SJSA1 (cell line): Measurements from ENCODE around the gene AIF1. TPM values are rescaled to one million over a fixed set of nuclear protein-coding genes. Genes with fewer than 3 reads are reported as not detected.

Experiments used
- DNase-seq, 2 experiments: peaks; one replicate each; pipeline ENCODE4 v3.0.0-alpha.2; 2015 to 2020; ENCODE audit warnings: low spot score in 2 of 2, low read depth in 1 of 2
- H3K27ac ChIP-seq: fragments of 250-450 bp; sonication (Bioruptor Pico); 2 replicates; pipeline ENCODE4 v1.5.1; 2020; ENCODE audit warnings: mild to moderate bottlenecking, moderate library complexity
- H3K27me3 ChIP-seq: fragments of 250-450 bp; sonication (Bioruptor Pico); replicated peaks from 2 replicates; pipeline ENCODE4 v1.5.1; 2020; ENCODE audit warnings: mild to moderate bottlenecking, moderate library complexity
- H3K36me3 ChIP-seq: fragments of 250-450 bp; sonication (Bioruptor Pico); 2 replicates; pipeline ENCODE4 v1.5.1; 2020; ENCODE audit warnings: mild to moderate bottlenecking
- H3K4me1 ChIP-seq: fragments of 250-450 bp; sonication (Bioruptor Pico); replicated peaks from 2 replicates; pipeline ENCODE4 v1.6.1; 2021; ENCODE audit warnings: mild to moderate bottlenecking
- H3K4me3 ChIP-seq: fragments of 250-450 bp; sonication (Bioruptor Pico); 2 replicates; pipeline ENCODE4 v1.5.1; 2020; ENCODE audit warnings: mild to moderate bottlenecking
- H3K9me3 ChIP-seq: fragments of 250-450 bp; sonication (Bioruptor Pico); replicated peaks from 2 replicates; pipeline ENCODE4 v1.5.1; 2020; ENCODE audit warnings: mild to moderate bottlenecking
- total RNA-seq: library from RNA; depleted of rRNA; stranded (reverse); fragments of >200 nt; shearing (Covaris generic); gene quantifications from 2 replicates; pipeline ENCODE4 v1.2.3, GENCODE V29; 2014

AIF1 gene
- total RNA-seq, 1 experiment from 2014 or later: not detected

GRCh38 chr6:31620586-31621319, 5.7 kb downstream of the AIF1 start, which contains the start of gene PRRC2A:
Gene PRRC2A (plus strand): TSS chr6:31620715. CDS start chr6:31622790, 2,075 bp downstream.
- Histone ChIP-seq H3K4me1 (peaks cover 8% of the 10 kb centered on the region), H3K27me3 (no peaks in the 10 kb centered on the region), H3K9me3 (no peaks in the 10 kb centered on the region), H3K36me3 (peaks cover 51% of the 10 kb centered on the region), H3K4me3 (peak within 1 kb of the TSS; percentile 77), H3K27ac (peak within 1 kb of the TSS; percentile 98)
- DNase-seq: peak; percentile 82 to 85

GRCh38 chr6:31621320-31621939, 6.4 kb downstream of the AIF1 start:
- peak overlapping the region; percentile 77 for H3K4me3 ChIP-seq
- no peaks in the 10 kb centered on the region for H3K27me3 ChIP-seq
- H3K27ac ChIP-seq: peak overlapping the region; percentile 86
- peaks cover 58% of the 10 kb centered on the region for H3K36me3 ChIP-seq
- DNase-seq: no peak
- H3K9me3 ChIP-seq: no peaks in the 10 kb centered on the region
- H3K4me1 ChIP-seq: peaks cover 8% of the 10 kb centered on the region

GRCh38 chr6:31621991-31622390, 7.0 kb downstream of the AIF1 start:
- no peak overlapping the region for H3K27ac ChIP-seq
- H3K27me3 ChIP-seq: no peaks in the 10 kb centered on the region
- H3K4me1 ChIP-seq: peaks cover 8% of the 10 kb centered on the region
- H3K4me3 ChIP-seq: peak overlapping the region; percentile 77
- peaks cover 64% of the 10 kb centered on the region for H3K36me3 ChIP-seq
- DNase-seq: peak in 1 of 2 experiments; percentile 11
- H3K9me3 ChIP-seq: no peaks in the 10 kb centered on the region

- no peaks in the 10 kb centered on the region for H3K27me3 ChIP-seq
- H3K36me3 ChIP-seq: peaks cover 71% of the 10 kb centered on the region
- H3K4me3 ChIP-seq: no peak overlapping the region
- H3K4me1 ChIP-seq: peaks cover 8% of the 10 kb centered on the region
- no peaks in the 10 kb centered on the region for H3K9me3 ChIP-seq
- no peak overlapping the region for H3K27ac ChIP-seq
- no peak for DNase-seq
These were observed 7.7 kb downstream of the AIF1 start for GRCh38 chr6:31622684-31623091.

- Histone ChIP-seq H3K4me1 (peaks cover 8% of the 10 kb centered on the region), H3K27me3 (no peaks in the 10 kb centered on the region), H3K27ac (no peak overlapping the region), H3K36me3 (peaks cover 84% of the 10 kb centered on the region), H3K4me3 (no peak overlapping the region), H3K9me3 (no peaks in the 10 kb centered on the region)
- no peak for DNase-seq
These were observed 9.0 kb downstream of the AIF1 start for GRCh38 chr6:31624070-31624469.

- no peaks in the 10 kb centered on the region for H3K9me3 ChIP-seq
- H3K27me3 ChIP-seq: no peaks in the 10 kb centered on the region
- H3K27ac ChIP-seq: no peak overlapping the region
- DNase-seq: no peak
- peaks cover 99% of the 10 kb centered on the region for H3K36me3 ChIP-seq
- peaks cover 8% of the 10 kb centered on the region for H3K4me1 ChIP-seq
- no peak overlapping the region for H3K4me3 ChIP-seq
These were observed 11.9 kb downstream of the AIF1 start for GRCh38 chr6:31626952-31627351.

- Histone ChIP-seq H3K4me1 (peaks cover under 1% of the 10 kb centered on the region), H3K36me3 (peaks cover 99% of the 10 kb centered on the region), H3K27me3 (no peaks in the 10 kb centered on the region), H3K9me3 (no peaks in the 10 kb centered on the region), H3K4me3 (no peak overlapping the region), H3K27ac (no peak overlapping the region)
- no peak for DNase-seq
These were observed 12.8 kb downstream of the AIF1 start for GRCh38 chr6:31627690-31628287.

GRCh38 chr6:31629014-31629413, 14.0 kb downstream of the AIF1 start:
- no peak for DNase-seq
- Histone ChIP-seq H3K4me3 (no peak overlapping the region), H3K36me3 (peaks cover 99% of the 10 kb centered on the region), H3K4me1 (no peaks in the 10 kb centered on the region), H3K27ac (no peak overlapping the region), H3K27me3 (no peaks in the 10 kb centered on the region), H3K9me3 (no peaks in the 10 kb centered on the region)

- DNase-seq: no peak
- no peak overlapping the region for H3K27ac ChIP-seq
These were observed 15.3 kb downstream of the AIF1 start for GRCh38 chr6:31630177-31630934.

GRCh38 chr6:31631209-31631608, 16.2 kb downstream of the AIF1 start:
- DNase-seq: no peak
- no peaks in the 10 kb centered on the region for H3K27me3 ChIP-seq
- no peak overlapping the region for H3K4me3 ChIP-seq
- H3K27ac ChIP-seq: no peak overlapping the region
- peaks cover 99% of the 10 kb centered on the region for H3K36me3 ChIP-seq
- H3K9me3 ChIP-seq: no peaks in the 10 kb centered on the region
- H3K4me1 ChIP-seq: no peaks in the 10 kb centered on the region

More at GRCh38 chr6:31630177-31630934, 15.3 kb downstream of the AIF1 start:
- H3K4me3 ChIP-seq: no peak overlapping the region
- H3K4me1 ChIP-seq: no peaks in the 10 kb centered on the region
- H3K9me3 ChIP-seq: no peaks in the 10 kb centered on the region
- no peaks in the 10 kb centered on the region for H3K27me3 ChIP-seq
- peaks cover 99% of the 10 kb centered on the region for H3K36me3 ChIP-seq

GRCh38 chr6:31631681-31632278, 16.7 kb downstream of the AIF1 start:
- Histone ChIP-seq H3K4me3 (no peak overlapping the region), H3K9me3 (no peaks in the 10 kb centered on the region), H3K4me1 (no peaks in the 10 kb centered on the region), H3K27ac (no peak overlapping the region), H3K27me3 (no peaks in the 10 kb centered on the region), H3K36me3 (peaks cover 99% of the 10 kb centered on the region)
- DNase-seq: no peak

- no peak for DNase-seq
- H3K4me1 ChIP-seq: no peaks in the 10 kb centered on the region
- peaks cover 98% of the 10 kb centered on the region for H3K36me3 ChIP-seq
- H3K27me3 ChIP-seq: no peaks in the 10 kb centered on the region
- H3K9me3 ChIP-seq: no peaks in the 10 kb centered on the region
- H3K4me3 ChIP-seq: no peak overlapping the region
- no peak overlapping the region for H3K27ac ChIP-seq
These were observed 17.4 kb downstream of the AIF1 start for GRCh38 chr6:31632279-31632946.

- Histone ChIP-seq H3K36me3 (peaks cover 97% of the 10 kb centered on the region), H3K9me3 (no peaks in the 10 kb centered on the region), H3K27me3 (no peaks in the 10 kb centered on the region), H3K27ac (no peak overlapping the region), H3K4me3 (no peak overlapping the region), H3K4me1 (no peaks in the 10 kb centered on the region)
- no peak for DNase-seq
These were observed 18.4 kb downstream of the AIF1 start for GRCh38 chr6:31633447-31633846.
